GM10248 (cell line): ENCODE results near the gene ABCC8.

ENCODE experiments used
- CTCF ChIA-PET: fragments of 300-600 bp; sonication (Branson Sonifier 250); formaldehyde crosslinking; extraction: SDS; loops from one replicate; lab custom pipeline; 2021; ENCODE audit warnings: antibody characterized with exemption; lab: Yijun Ruan, JAX
- POLR2A ChIA-PET: fragments of 350-650 bp; sonication (Branson Sonifier 250); formaldehyde crosslinking; extraction: SDS; loops from one replicate; lab custom pipeline; 2020; ENCODE audit warnings: antibody characterized with exemption; lab: Yijun Ruan, JAX
- DNase-seq: peaks from one replicate; pipeline ENCODE4 v3.0.0; 2012; ENCODE audit errors: extremely low spot score
- TF ChIP-seq, protein P1 (sequence below): IDR thresholded peaks from 2 replicates; pipeline ENCODE4 v1.5.1; 2012; ENCODE audit warnings: mild to moderate bottlenecking, low read depth; ENCODE audit errors: extremely low read depth, missing control alignments, control extremely low read depth

ABCC8 gene

DNA sequence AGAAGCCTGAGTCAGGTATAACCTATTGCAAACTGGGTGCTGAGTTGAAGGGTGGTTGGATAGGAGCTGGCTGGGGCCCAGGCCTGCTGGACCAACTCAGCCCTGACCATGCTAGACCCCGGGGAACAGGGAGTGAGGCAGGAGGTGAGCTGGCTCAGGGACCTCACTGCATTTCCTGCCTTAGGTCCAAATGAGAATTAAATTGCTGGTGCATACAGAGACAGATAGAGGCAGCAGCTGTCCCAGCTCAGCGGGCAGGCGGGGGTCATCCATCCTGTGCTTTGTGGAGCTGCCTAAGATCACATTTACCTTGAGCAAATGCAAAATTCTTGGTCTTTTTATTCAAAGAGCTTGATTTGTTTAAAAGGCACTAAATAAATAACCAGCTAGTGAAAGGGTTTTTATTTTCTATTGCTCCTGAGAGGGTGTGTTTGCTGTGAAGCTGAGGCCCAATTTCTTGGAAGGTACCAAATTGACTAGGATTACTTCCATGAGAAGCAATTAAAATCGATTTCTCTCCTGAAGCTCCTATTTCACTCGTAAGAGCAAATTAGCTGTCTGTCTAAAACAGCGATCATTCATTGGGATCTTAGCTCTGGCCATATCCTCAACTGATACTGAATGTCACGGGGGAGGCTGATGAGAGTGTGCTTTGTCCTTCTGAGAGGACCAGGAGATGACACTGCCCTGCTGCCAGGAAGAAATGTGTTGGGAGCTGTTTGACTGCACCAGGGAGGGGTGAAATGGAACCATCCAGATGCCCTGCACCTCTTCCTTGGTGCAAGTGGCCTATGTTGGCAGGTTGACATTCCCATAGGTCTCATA is 42.6 kb upstream of the ABCC8 start:
- no peak for DNase-seq
- POLR2A ChIA-PET, result no interaction called here
- CTCF ChIA-PET, result interaction anchor here (0.8 to 15.2 kb wide), 5 partner anchors 10 to 134 kb away, joined by 3 to 220 read pairs (median 4); partner anchors contain the start of gene KCNJ11
- TF ChIP-seq, protein P1, sequence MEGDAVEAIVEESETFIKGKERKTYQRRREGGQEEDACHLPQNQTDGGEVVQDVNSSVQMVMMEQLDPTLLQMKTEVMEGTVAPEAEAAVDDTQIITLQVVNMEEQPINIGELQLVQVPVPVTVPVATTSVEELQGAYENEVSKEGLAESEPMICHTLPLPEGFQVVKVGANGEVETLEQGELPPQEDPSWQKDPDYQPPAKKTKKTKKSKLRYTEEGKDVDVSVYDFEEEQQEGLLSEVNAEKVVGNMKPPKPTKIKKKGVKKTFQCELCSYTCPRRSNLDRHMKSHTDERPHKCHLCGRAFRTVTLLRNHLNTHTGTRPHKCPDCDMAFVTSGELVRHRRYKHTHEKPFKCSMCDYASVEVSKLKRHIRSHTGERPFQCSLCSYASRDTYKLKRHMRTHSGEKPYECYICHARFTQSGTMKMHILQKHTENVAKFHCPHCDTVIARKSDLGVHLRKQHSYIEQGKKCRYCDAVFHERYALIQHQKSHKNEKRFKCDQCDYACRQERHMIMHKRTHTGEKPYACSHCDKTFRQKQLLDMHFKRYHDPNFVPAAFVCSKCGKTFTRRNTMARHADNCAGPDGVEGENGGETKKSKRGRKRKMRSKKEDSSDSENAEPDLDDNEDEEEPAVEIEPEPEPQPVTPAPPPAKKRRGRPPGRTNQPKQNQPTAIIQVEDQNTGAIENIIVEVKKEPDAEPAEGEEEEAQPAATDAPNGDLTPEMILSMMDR, result no peak

DNA sequence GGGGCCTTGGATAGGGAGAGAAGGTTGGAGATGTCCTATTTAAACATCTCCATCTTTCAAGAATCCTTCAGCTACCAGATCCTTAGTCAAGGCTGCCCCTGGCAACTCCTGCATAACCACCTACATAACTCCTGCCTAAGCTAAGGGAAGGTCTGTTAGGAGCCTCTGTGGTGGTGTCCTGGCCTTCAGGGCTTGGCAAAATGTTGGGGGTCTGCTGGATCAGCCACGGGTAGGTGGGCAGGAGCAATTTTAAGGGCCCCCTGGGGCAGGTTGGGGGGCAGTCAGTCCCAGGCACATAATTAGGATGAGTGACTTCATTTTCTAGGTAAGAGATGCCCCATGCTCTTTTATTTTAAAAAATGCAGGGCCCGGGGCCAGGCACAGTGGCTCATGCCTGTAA is 41.7 kb upstream of the ABCC8 start:
- CTCF ChIA-PET, result interaction anchor here (1.4 to 15.2 kb wide), 3 partner anchors 11 to 133 kb away, joined by 3 to 220 read pairs (median 83); partner anchors contain the start of gene KCNJ11
- POLR2A ChIA-PET, result no interaction called here
- DNase-seq, result no peak
- TF ChIP-seq, protein P1, result no peak

DNA sequence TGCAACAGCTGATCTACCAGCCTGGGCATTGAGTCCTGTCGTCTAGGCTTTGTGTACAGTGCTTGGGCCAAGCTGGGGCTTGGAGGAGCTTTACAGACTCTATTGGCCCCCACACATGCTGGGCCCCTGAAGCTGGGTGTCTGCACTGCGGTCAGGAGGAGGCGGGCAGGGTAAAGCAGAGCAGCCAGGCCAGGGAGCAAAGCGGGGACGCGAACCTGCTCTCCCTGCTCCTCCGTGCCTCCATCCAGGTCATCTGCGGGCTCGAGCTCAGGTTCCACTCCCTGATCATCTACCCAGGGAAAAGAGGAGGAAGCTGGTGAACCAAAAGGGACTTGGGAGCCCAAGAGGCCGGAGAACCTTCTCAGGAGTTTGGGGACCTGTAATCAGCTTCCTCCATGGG is 40.5 kb upstream of the ABCC8 start:
- POLR2A ChIA-PET, result no interaction called here
- TF ChIP-seq, protein P1, result no peak
- no peak for DNase-seq
- CTCF ChIA-PET, result interaction anchor here (1.4 to 15.2 kb wide), 4 partner anchors 10 to 132 kb away, joined by 5 to 220 read pairs (median 44); partner anchors contain the start of gene KCNJ11

DNA sequence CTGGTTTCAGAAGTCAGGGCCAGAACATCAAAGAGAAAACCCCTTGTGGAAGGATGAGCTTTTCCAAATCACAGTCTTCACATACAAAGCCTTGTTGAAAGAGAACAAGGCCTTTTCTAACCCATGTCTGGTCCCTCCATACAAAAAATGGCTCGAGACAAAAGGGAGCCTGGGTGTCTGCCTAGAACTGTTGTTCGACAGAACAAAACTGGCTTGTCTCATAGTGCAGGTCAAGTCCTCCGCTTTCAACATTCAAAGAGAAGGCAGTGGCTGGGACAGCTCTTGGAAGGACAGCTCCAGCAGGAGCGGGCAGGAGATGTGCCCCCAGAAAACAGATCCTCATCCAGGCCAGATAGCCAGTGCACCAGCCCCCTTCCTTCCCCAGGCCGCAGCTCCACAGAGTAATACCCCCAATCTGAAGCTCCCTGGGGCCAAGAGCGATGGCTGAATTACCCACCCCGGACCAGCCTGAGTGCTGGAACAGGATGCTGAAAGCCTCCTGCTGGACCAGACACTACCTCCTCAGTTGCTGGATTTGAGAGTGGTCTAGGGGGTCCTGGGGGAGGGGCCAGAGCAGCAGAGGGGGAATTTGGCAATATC is 40.0 kb upstream of the ABCC8 start:
- POLR2A ChIA-PET, result interaction anchor here (0.6 kb wide), 1 partner anchor 921 kb away, joined by 6 read pairs; no protein-coding TSS in a partner anchor
- TF ChIP-seq, protein P1, result no peak
- CTCF ChIA-PET, result interaction anchor here (1.4 to 10.4 kb wide), 4 partner anchors 9 to 133 kb away, joined by 5 to 83 read pairs (median 6); no protein-coding TSS in a partner anchor
- DNase-seq, result no peak

DNA sequence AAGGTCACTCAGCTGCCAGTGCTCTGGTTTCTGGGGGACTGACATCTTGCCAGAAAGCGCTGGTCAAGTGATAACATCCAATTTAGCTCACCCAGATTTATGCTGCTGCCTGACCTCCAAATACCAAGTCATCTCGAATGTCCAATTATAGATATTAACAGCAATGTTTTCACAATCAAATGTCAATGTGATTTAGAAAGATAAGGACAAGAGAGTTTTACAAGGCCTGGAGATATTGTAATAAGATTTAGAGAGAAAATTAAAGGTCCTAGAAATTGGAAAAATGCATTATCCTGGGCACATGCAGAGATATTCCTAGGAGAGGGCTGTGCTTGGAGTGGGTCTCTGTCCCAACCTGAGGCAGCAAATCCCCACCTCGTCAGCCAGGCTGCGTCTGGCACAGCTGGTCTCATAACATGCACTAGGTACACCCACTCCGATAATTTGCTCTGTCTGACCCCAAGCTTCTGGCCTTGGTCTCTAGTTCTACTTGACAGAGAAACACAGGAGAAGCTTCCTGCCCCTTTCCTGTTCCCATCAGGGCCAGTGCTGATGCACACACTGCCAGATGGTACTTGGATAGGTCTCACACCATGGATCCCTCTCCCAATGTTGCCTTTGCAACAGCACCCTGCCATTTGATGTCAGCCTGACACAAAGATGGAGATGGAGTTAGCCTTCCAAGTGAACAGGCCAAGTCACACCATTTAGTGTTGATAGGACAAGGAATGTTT is 39.0 kb upstream of the ABCC8 start:
- TF ChIP-seq, protein P1, result no peak
- ChIA-PET POLR2A (no interaction called here), CTCF (interaction anchor here (0.9 to 10.4 kb wide), 6 partner anchors 8 to 132 kb away, joined by 3 to 83 read pairs (median 5); partner anchors contain the start of gene KCNJ11)
- DNase-seq, result no peak

DNA sequence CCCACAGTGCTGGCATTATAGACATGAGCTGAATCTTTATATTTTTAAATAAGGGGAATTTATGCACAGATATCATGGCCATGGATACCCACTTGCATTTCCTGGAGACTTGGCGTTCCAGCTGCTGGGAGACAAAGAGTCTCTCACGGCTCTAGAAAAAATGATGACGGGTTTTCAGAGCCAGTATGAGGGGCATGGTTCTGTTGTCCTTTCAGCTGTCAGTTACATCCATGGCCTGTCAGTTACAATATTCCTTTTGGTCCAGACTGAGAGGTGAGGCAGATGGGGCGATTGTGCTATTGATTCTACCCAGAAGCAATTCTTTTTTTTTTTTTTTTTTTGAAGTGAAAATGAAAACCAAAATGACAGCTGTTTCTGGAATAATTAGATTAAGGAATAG is 37.8 kb upstream of the ABCC8 start:
- POLR2A ChIA-PET, result no interaction called here
- TF ChIP-seq, protein P1, result no peak
- CTCF ChIA-PET, result interaction anchor here (1.0 to 10.4 kb wide), 5 partner anchors 8 to 128 kb away, joined by 3 to 83 read pairs (median 5); partner anchors contain the start of gene KCNJ11
- DNase-seq, result no peak
